SK-N-SH (cell line): Measurements from ENCODE around the gene SLITRK2. TPM values are rescaled to one million over a fixed set of nuclear protein-coding genes. Genes with fewer than 3 reads are reported as not detected.

ENCODE experiments used
- RCOR1 ChIP-seq: fragments of 150-350 bp; IDR thresholded peaks from 2 replicates; pipeline ENCODE4 v1.6.1; 2017; ENCODE audit warnings: antibody characterized with exemption, low read length
- YY1 ChIP-seq: IDR thresholded peaks from 2 replicates; pipeline ENCODE4 v1.4.0; 2012; ENCODE audit warnings: low read depth, mild to moderate bottlenecking
- polyA plus RNA-seq, 3 experiments: library from polyadenylated mRNA; depleted of rRNA; stranded (reverse); fragments of >200 nt; gene quantifications; 2 replicates each; pipeline ENCODE4 v1.2.3, GENCODE V29; 2012
- small RNA-seq, 7 experiments: library from RNA; depleted of rRNA; stranded (forward); fragments of <200 nt; gene quantifications; one replicate each; pipeline ENCODE3, GENCODE V24; 2012
- TF ChIP-seq, protein P1 (sequence below): IDR thresholded peaks from 2 replicates; pipeline ENCODE4 v1.4.0; 2012; ENCODE audit warnings: low read depth

The SLITRK2 gene
- polyA plus RNA-seq, 1 of the 3 experiments (the other 2 are of a cell fraction), result not detected

GRCh38 chrX:145865082-145865481, 47.5 kb downstream of the SLITRK2 start (continued):
- no peak for TF ChIP-seq YY1
- TF ChIP-seq, protein P1, sequence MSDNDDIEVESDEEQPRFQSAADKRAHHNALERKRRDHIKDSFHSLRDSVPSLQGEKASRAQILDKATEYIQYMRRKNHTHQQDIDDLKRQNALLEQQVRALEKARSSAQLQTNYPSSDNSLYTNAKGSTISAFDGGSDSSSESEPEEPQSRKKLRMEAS, result no peak
- no peak for TF ChIP-seq RCOR1

Small RNA genes within 50 kb of the gene (small RNA-seq; reads per million reads assigned to genes)
- 0 reads per million in 7 experiments for gene AL109653.1
